Muscle layer of colon (tissue), 2 donors: ENCODE measurements around the gene GAP43.

Source experiments
- H3K27ac ChIP-seq: one replicate; pipeline ENCODE4 v1.7.0; 2013; ENCODE audit warnings: low read depth, mild to moderate bottlenecking, low read length, moderate library complexity
- H3K27me3 ChIP-seq, 2 donors: one replicate each; pipeline ENCODE4 v1.7.0; 2013; ENCODE audit warnings: low read length in 2 of 2, mild to moderate bottlenecking in 2 of 2; ENCODE audit not compliant: insufficient read depth in 2 of 2, control insufficient read depth in 1 of 2
- H3K36me3 ChIP-seq: one replicate; pipeline ENCODE4 v1.7.0; 2013; ENCODE audit warnings: mild to moderate bottlenecking, low read length; ENCODE audit not compliant: insufficient read depth
- H3K4me1 ChIP-seq: one replicate; pipeline ENCODE4 v1.7.0; 2013; ENCODE audit warnings: mild to moderate bottlenecking, low read length; ENCODE audit not compliant: insufficient read depth
- H3K4me3 ChIP-seq, 2 donors: one replicate each; pipeline ENCODE4 v1.7.0; 2013; ENCODE audit warnings: low read length in 2 of 2, low read depth in 1 of 2, mild to moderate bottlenecking in 1 of 2, moderate library complexity in 1 of 2
- H3K9ac ChIP-seq: one replicate; pipeline ENCODE4 v1.7.0; 2013; ENCODE audit warnings: low read length
- H3K9me3 ChIP-seq: one replicate; pipeline ENCODE4 v1.7.0; 2013; ENCODE audit warnings: mild to moderate bottlenecking, low read length
- donor health status: abdominal sarcoma.
- donor health status: Adenocarcinoma of cecum.

The GAP43 gene

DNA sequence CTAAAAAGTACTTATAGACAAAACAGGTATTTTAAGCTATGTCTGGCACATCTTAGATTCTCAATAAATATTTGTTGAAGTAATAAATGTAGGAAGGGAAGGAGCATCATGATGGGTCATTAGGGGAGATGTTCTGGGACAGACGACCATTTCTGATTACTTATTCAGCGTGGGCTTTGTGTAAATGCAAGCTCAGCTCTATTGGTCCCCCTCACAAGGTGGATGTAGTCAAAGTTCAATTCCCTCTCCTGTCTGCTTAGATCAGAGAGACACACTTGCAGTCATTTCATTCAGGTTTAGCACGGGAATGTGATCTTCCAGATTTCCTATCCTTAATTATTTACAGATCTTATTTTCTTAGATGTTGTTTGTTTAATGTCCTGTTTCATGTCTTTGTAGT, 7.5 kb downstream of the GAP43 start:
- Histone ChIP-seq H3K27ac (no peak overlapping the region), H3K4me3 (no peak overlapping the region), H3K4me1 (no peaks in the 10 kb centered on the region), H3K27me3 (peaks cover 0 to 4% of the 10 kb centered on the region in 2 donors), H3K9me3 (no peaks in the 10 kb centered on the region), H3K9ac (no peak overlapping the region), H3K36me3 (no peaks in the 10 kb centered on the region)

- no peak overlapping the region for H3K9ac ChIP-seq
- H3K4me1 ChIP-seq = no peaks in the 10 kb centered on the region
- no peak overlapping the region for H3K4me3 ChIP-seq
- H3K36me3 ChIP-seq = no peaks in the 10 kb centered on the region
- H3K9me3 ChIP-seq = no peaks in the 10 kb centered on the region
- no peaks in the 10 kb centered on the region for H3K27me3 ChIP-seq
- H3K27ac ChIP-seq = no peak overlapping the region
Measured at GRCh38 chr3:115632026-115632425, 8.7 kb downstream of the GAP43 start.

GRCh38 chr3:115633467-115633866, 10.2 kb downstream of the GAP43 start:
- Histone ChIP-seq H3K4me1 (no peaks in the 10 kb centered on the region), H3K9ac (no peak overlapping the region), H3K27ac (no peak overlapping the region)

GRCh38 chr3:115634052-115634451, 10.7 kb downstream of the GAP43 start:
- Histone ChIP-seq H3K4me3 (no peak overlapping the region), H3K27me3 (no peaks in the 10 kb centered on the region), H3K27ac (no peak overlapping the region), H3K9me3 (no peaks in the 10 kb centered on the region), H3K9ac (no peak overlapping the region), H3K4me1 (no peaks in the 10 kb centered on the region), H3K36me3 (no peaks in the 10 kb centered on the region)

More at GRCh38 chr3:115633467-115633866, 10.2 kb downstream of the GAP43 start:
- H3K27me3 ChIP-seq = no peaks in the 10 kb centered on the region
- H3K9me3 ChIP-seq = no peaks in the 10 kb centered on the region
- no peak overlapping the region for H3K4me3 ChIP-seq
- no peaks in the 10 kb centered on the region for H3K36me3 ChIP-seq

- no peak overlapping the region for H3K4me3 ChIP-seq
- no peaks in the 10 kb centered on the region for H3K36me3 ChIP-seq
- H3K4me1 ChIP-seq = no peaks in the 10 kb centered on the region
- no peak overlapping the region for H3K27ac ChIP-seq
- no peaks in the 10 kb centered on the region for H3K9me3 ChIP-seq
- no peak overlapping the region for H3K9ac ChIP-seq
- H3K27me3 ChIP-seq = no peaks in the 10 kb centered on the region
Measured at GRCh38 chr3:115635406-115635805, 12.1 kb downstream of the GAP43 start.

DNA sequence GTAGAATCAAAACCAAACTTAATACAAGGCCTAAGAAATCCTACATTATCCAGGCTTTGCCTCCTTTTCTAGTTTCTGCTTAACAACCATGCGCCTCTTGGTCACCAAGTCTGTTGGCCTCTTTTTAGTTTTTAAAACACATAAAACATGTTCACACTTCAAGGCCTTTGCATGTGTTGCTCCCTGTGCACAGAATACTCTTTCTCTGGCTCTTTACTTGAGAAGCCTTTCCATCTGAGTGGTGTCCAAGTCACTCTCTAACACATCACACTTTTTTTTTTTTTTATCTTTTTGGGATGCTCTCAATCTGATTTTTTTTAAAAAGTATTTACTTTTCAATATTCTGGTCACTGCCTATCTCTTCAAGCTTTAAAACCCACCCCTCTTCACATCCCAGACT, 14.9 kb downstream of the GAP43 start:
- H3K36me3 ChIP-seq = no peaks in the 10 kb centered on the region

DNA sequence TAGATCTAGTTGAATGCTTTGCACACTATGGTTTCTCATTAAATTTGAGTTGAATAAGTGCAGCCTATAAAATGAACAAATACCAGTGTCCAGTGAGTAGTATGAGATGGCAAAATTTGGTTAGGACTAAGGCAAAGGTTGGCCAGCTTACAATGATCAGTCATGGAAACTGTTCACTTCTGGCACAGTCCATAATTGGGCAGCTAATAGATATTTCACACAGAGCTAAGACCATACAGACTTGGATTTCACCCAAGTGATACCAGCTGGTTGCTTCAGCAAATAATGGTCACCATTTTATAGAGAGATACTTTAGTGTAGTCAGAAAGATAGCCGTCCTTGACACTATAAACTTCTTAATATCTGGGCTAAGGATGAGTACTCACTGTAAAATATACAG, 15.7 kb downstream of the GAP43 start:
- H3K4me3 ChIP-seq = no peak overlapping the region
- no peaks in the 10 kb centered on the region for H3K36me3 ChIP-seq
- H3K27ac ChIP-seq = no peak overlapping the region
- H3K9ac ChIP-seq = no peak overlapping the region
- no peaks in the 10 kb centered on the region for H3K27me3 ChIP-seq
- H3K9me3 ChIP-seq = no peaks in the 10 kb centered on the region
- no peaks in the 10 kb centered on the region for H3K4me1 ChIP-seq

More for the DNA sequence above, 14.9 kb downstream of the GAP43 start:
- Histone ChIP-seq H3K27ac (no peak overlapping the region), H3K4me1 (no peaks in the 10 kb centered on the region), H3K27me3 (no peaks in the 10 kb centered on the region), H3K9ac (no peak overlapping the region), H3K9me3 (no peaks in the 10 kb centered on the region), H3K4me3 (no peak overlapping the region)

- Histone ChIP-seq H3K9me3 (no peaks in the 10 kb centered on the region), H3K36me3 (no peaks in the 10 kb centered on the region), H3K4me3 (no peak overlapping the region), H3K4me1 (peaks cover 5% of the 10 kb centered on the region), H3K27me3 (no peaks in the 10 kb centered on the region), H3K9ac (no peak overlapping the region), H3K27ac (no peak overlapping the region)
Measured at GRCh38 chr3:115644391-115644790, 21.1 kb downstream of the GAP43 start.

DNA sequence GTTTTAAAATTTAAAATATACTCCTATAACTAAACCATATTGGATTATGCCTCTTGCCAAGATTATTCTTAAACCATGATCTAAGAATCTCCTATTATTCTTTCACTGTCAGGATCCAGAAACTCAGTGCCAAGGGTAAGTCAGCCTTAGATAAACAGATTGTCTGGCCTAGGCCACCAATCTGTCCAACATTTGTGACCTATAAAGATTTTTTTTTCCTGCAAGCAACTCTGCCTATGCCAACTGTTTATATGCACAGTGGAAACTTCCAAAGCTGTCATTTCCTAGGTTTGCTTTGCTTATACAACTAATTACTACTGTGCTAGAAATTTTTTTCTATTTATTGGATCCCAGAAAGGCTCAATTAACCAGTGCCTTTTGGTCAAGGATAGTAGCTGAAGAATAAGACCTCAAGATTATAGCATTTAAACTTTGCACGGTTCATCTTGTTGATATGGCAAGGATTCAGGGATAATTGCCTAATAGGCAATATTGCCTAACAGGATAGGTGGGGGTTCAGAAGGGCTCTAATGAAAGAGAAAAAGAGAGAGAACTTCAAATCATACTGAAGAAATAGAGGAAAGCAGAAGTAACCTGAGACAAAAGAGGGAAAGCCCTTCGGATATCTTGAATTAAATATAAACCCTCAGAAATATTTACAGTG, 22.8 kb downstream of the GAP43 start:
- H3K27ac ChIP-seq = no peak overlapping the region
- H3K36me3 ChIP-seq = no peaks in the 10 kb centered on the region
- H3K27me3 ChIP-seq = no peaks in the 10 kb centered on the region
- no peak overlapping the region for H3K4me3 ChIP-seq
- no peaks in the 10 kb centered on the region for H3K9me3 ChIP-seq
- no peak overlapping the region for H3K9ac ChIP-seq
- peaks cover 5% of the 10 kb centered on the region for H3K4me1 ChIP-seq

- H3K9me3 ChIP-seq = no peaks in the 10 kb centered on the region
- H3K27me3 ChIP-seq = no peaks in the 10 kb centered on the region
- no peak overlapping the region for H3K4me3 ChIP-seq
- H3K36me3 ChIP-seq = no peaks in the 10 kb centered on the region
- H3K4me1 ChIP-seq = peaks cover 5% of the 10 kb centered on the region
- no peak overlapping the region for H3K9ac ChIP-seq
- no peak overlapping the region for H3K27ac ChIP-seq
Measured at GRCh38 chr3:115648559-115648958, 25.2 kb downstream of the GAP43 start.

GRCh38 chr3:115651087-115651486, 27.8 kb downstream of the GAP43 start:
- Histone ChIP-seq H3K4me1 (peaks cover 4% of the 10 kb centered on the region), H3K9ac (no peak overlapping the region), H3K27me3 (no peaks in the 10 kb centered on the region)

DNA sequence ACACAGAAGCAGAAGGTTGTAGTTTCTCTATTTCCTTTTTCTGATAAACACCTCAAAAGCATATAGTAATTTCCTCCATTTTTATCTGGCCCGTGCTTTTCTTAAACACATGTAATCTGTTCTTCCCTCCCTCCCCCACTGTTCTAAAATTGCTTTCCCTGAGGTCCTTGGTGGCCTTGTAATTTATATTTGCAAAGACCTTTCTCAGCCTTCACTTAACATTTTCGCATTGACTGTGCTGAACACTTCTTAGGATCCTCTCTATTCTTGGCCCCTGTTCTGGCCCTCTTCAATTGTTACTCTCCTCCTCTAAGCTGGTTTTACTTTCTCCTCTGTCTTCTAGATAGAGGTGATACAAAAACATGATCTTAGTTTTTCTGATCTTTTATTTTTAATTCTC, 28.3 kb downstream of the GAP43 start:
- no peak overlapping the region for H3K4me3 ChIP-seq
- H3K4me1 ChIP-seq = no peaks in the 10 kb centered on the region
- H3K36me3 ChIP-seq = no peaks in the 10 kb centered on the region
- no peaks in the 10 kb centered on the region for H3K9me3 ChIP-seq
- H3K27me3 ChIP-seq = no peaks in the 10 kb centered on the region
- no peak overlapping the region for H3K27ac ChIP-seq
- no peak overlapping the region for H3K9ac ChIP-seq

More at GRCh38 chr3:115651087-115651486, 27.8 kb downstream of the GAP43 start:
- Histone ChIP-seq H3K9me3 (no peaks in the 10 kb centered on the region), H3K36me3 (no peaks in the 10 kb centered on the region), H3K27ac (no peak overlapping the region), H3K4me3 (no peak overlapping the region)
